Measurements from ENCODE around the gene PURB. TPM values are rescaled to one million over a fixed set of nuclear protein-coding genes. Genes with fewer than 3 reads are reported as not detected.
"Not testable (repeated sequence)": the region's sequence is repeated elsewhere in the genome, so short reads cannot be mapped to it uniquely, and the experiment has no call there.

The PURB gene
- total and polyA plus RNA-seq, 10 of the 15 experiments (the other 5 are each of a cell fraction or from before 2014, with no cell fraction given) = 0.77 to 18.6 (median 8.9) TPM

- FAIRE-seq; H2AFZ ChIP-seq (ENCODE audit: control insufficient read depth, low read depth, low read length); H3K4me1 ChIP-seq (ENCODE audit: control insufficient read depth, insufficient read depth, low read length); H3K27me3 ChIP-seq (replicated peaks in 1 of 2; ENCODE audit: control insufficient read depth in 2 of 2, insufficient read depth in 2 of 2, low read length in 1 of 2); H3K36me3 ChIP-seq (ENCODE audit: control insufficient read depth in 2 of 2, insufficient read depth in 2 of 2, low read length in 1 of 2); H4K20me1 ChIP-seq (ENCODE audit: control insufficient read depth, insufficient read depth); BruUV-seq (replicated peaks); H3K9me3 ChIP-seq (replicated peaks; ENCODE audit: control insufficient read depth, insufficient read depth, low read length); ATAC-seq; DNase-seq (ENCODE audit: low read depth, low spot score); in situ Hi-C loops (cut with MboI): not testable (repeated sequence)
- ChIA-PET SMC1A (ENCODE audit: uncharacterized antibody, unreplicated experiment) (interaction anchor here (0.6 to 8.0 kb wide), 28 partner anchors 8 to 272 kb away, joined by 3 to 46 read pairs (median 5); partner anchors contain the start of genes DDX56, OGDH, TMED4 and ZMIZ2), RAD21 (ENCODE audit: unreplicated experiment) (interaction anchor here (0.7 to 4.0 kb wide), 21 partner anchors 8 to 290 kb away, joined by 3 to 46 read pairs (median 5); partner anchors contain the start of genes OGDH and TMED4), CTCF (interaction anchor here (0.9 to 4.8 kb wide), 17 partner anchors 11 to 289 kb away, joined by 3 to 41 read pairs (median 5); partner anchors contain the start of genes DDX56, PPIA and TMED4), POLR2A (interaction anchor here (0.6 to 5.0 kb wide), 8 partner anchors 39 to 264 kb away, joined by 3 to 36 read pairs (median 5); partner anchors contain the start of genes PPIA, PURB, TMED4 and ZMIZ2)
- peak overlapping the region; percentile 17 for H3K27ac ChIP-seq (ENCODE audit: control insufficient read depth, insufficient read depth)
- H3K4me2 ChIP-seq (ENCODE audit: control insufficient read depth, insufficient read depth) = peak overlapping the region; percentile 68
- WGBS (ENCODE audit: insufficient coverage, insufficient replicate concordance, low lambda C conversion rate, missing lambda C conversion rate) = 0% methylated on average over 11 of the region's 11 CpGs
- intact Hi-C loops (cut with micrococcal nuclease; ENCODE audit: unreplicated experiment) = loop anchor here (5.0 kb wide), 2 partner anchors 94 to 266 kb away; partner anchors contain the start of gene TBRG4
- TF ChIP-seq RUNX3 (IDR thresholded peaks at IDR 0.05; ENCODE audit: low read length) (peak; percentile 67), MLLT1 (IDR thresholded peaks at IDR 0.05) (peak; percentile 85), NBN (IDR thresholded peaks at IDR 0.05) (peak; percentile 22; the same call in 1 of the 2 replicates)
- peak overlapping the region; percentile 92; the same call in 1 of the 2 replicates for H3K9ac ChIP-seq (ENCODE audit: control insufficient read depth, insufficient read depth, low read length)
- peaks cover 59% of the 10 kb centered on the region for H3K79me2 ChIP-seq (ENCODE audit: control insufficient read depth, insufficient read depth, low read length)
- H3K4me3 ChIP-seq = peak overlapping the region; percentile 75
These were observed 38.9 kb downstream of the PURB start for GRCh38 chr7:44846390-44846789.

- H3K9ac ChIP-seq (ENCODE audit: control insufficient read depth, insufficient read depth, low read length) = peak overlapping the region; percentile 92
- 0 out of 2 replicates have a peak, but pooled peaks have one; percentile 1 for TF ChIP-seq RELB (IDR thresholded peaks at IDR 0.05; ENCODE audit: low read depth)
- TF ChIP-seq TAF1 (IDR thresholded peaks at IDR 0.05; ENCODE audit: borderline replicate concordance, low read depth, low read length) = no peak
- POLR2A ChIA-PET = interaction anchor here (0.7 to 5.0 kb wide), 9 partner anchors 21 to 280 kb away, joined by 3 to 36 read pairs (median 6); partner anchors contain the start of genes PPIA, PURB, TMED4 and ZMIZ2
- peak overlapping the region; percentile 75 for H3K4me3 ChIP-seq
- RAD21 ChIA-PET (ENCODE audit: unreplicated experiment) = interaction anchor here (0.6 to 3.5 kb wide), 15 partner anchors 9 to 280 kb away, joined by 3 to 46 read pairs (median 4); partner anchors contain the start of genes OGDH and PPIA
- in situ Hi-C loops (cut with MboI) = no loop called here
- FAIRE-seq (no peak), DNase-seq (ENCODE audit: low read depth, low spot score) (no peak), ATAC-seq (no peak)
- peak overlapping the region; percentile 68 for H3K4me2 ChIP-seq (ENCODE audit: control insufficient read depth, insufficient read depth)
- H3K4me1 ChIP-seq (ENCODE audit: control insufficient read depth, insufficient read depth, low read length) = peaks cover 8% of the 10 kb centered on the region; the same call in 1 of the 2 replicates
- intact Hi-C loops (cut with micrococcal nuclease; ENCODE audit: unreplicated experiment) = loop anchor here (5.0 kb wide), 2 partner anchors 93 to 267 kb away; partner anchors contain the start of gene TBRG4
- SMC1A ChIA-PET (ENCODE audit: uncharacterized antibody, unreplicated experiment) = interaction anchor here (0.6 to 3.3 kb wide), 28 partner anchors 10 to 284 kb away, joined by 3 to 17 read pairs (median 4); partner anchors contain the start of genes OGDH and TMED4
- no peak overlapping the region for H2AFZ ChIP-seq (ENCODE audit: control insufficient read depth, low read depth, low read length)
- H4K20me1 ChIP-seq (ENCODE audit: control insufficient read depth, insufficient read depth) = no peaks in the 10 kb centered on the region; the same call in 1 of the 2 replicates
- BruUV-seq (replicated peaks) = TSS peak; percentile 57
- H3K9me3 ChIP-seq (replicated peaks; ENCODE audit: control insufficient read depth, insufficient read depth, low read length) = no peaks in the 10 kb centered on the region
- peaks cover 3 to 4% of the 10 kb centered on the region in 2 experiments; a peak in 3 of 4 replicates for H3K36me3 ChIP-seq (ENCODE audit: control insufficient read depth in 2 of 2, insufficient read depth in 2 of 2, low read length in 1 of 2)
- H3K79me2 ChIP-seq (ENCODE audit: control insufficient read depth, insufficient read depth, low read length) = peaks cover 66% of the 10 kb centered on the region
- CTCF ChIA-PET = interaction anchor here (0.7 to 4.7 kb wide), 13 partner anchors 12 to 258 kb away, joined by 3 to 25 read pairs (median 6); partner anchors contain the start of gene PPIA
- no peaks in the 10 kb centered on the region for H3K27me3 ChIP-seq (replicated peaks in 1 of 2; ENCODE audit: control insufficient read depth in 2 of 2, insufficient read depth in 2 of 2, low read length in 1 of 2)
- H3K27ac ChIP-seq (ENCODE audit: control insufficient read depth, insufficient read depth) = peak overlapping the region; percentile 17; the same call in 1 of the 2 replicates
These were observed 39.9 kb downstream of the PURB start for GRCh38 chr7:44845451-44845850.
